ENCODE data around the gene RSPH9.
A peak's percentile ranks its signal among the peaks of the same experiment; 100 is the strongest.
"Not testable (repeated sequence)": the region's sequence is repeated elsewhere in the genome, so short reads cannot be mapped to it uniquely, and the experiment has no call there.

The RSPH9 gene

GRCh38 chr6:43629104-43629504, 15.7 kb upstream of the RSPH9 start, which contains the start of gene GTPBP2:
Gene GTPBP2 (minus strand): TSS chr6:43629264. CDS start chr6:43629162, 102 bp downstream.
- DNase-seq (ENCODE audit: low spot score), result peak; percentile 95

GRCh38 chr6:43629505-43630300, 15.1 kb upstream of the RSPH9 start:
- peak; percentile 92 for DNase-seq (ENCODE audit: low spot score)

GRCh38 chr6:43630980-43631619, 13.7 kb upstream of the RSPH9 start:
- no peak for DNase-seq (ENCODE audit: low spot score)

- DNase-seq (ENCODE audit: low spot score), result not testable (repeated sequence)
These were observed 11.8 kb upstream of the RSPH9 start for GRCh38 chr6:43633002-43633401.

- no peak for DNase-seq (ENCODE audit: low spot score)
These were observed 10.0 kb upstream of the RSPH9 start for GRCh38 chr6:43634702-43635303.

- DNase-seq (ENCODE audit: low spot score), result peak; percentile 82
These were observed 9.2 kb upstream of the RSPH9 start, which contains the start of gene MAD2L1BP for GRCh38 chr6:43635387-43636307. Gene MAD2L1BP (plus strand): TSS chr6:43635840. CDS start chr6:43635876, 36 bp downstream.

GRCh38 chr6:43636308-43636659, 8.6 kb upstream of the RSPH9 start:
- no peak for DNase-seq (ENCODE audit: low spot score)

- DNase-seq (ENCODE audit: low spot score), result no peak
These were observed 4.6 kb upstream of the RSPH9 start for GRCh38 chr6:43639984-43640800.

GRCh38 chr6:43645613-43645964, 753 bp downstream of the RSPH9 start:
- DNase-seq (ENCODE audit: low spot score), result no peak

- no peak for DNase-seq (ENCODE audit: low spot score)
These were observed 2.8 kb downstream of the RSPH9 start for GRCh38 chr6:43647613-43648012.

GRCh38 chr6:43648248-43648647, 3.4 kb downstream of the RSPH9 start:
- no peak for DNase-seq (ENCODE audit: low spot score)

GRCh38 chr6:43652822-43653221, 8.0 kb downstream of the RSPH9 start:
- DNase-seq (ENCODE audit: low spot score), result not testable (repeated sequence)

- no peak for DNase-seq (ENCODE audit: low spot score)
These were observed 12.5 kb downstream of the RSPH9 start for GRCh38 chr6:43657221-43657802.

GRCh38 chr6:43658161-43658560, 13.3 kb downstream of the RSPH9 start:
- no peak for DNase-seq (ENCODE audit: low spot score)

- not testable (repeated sequence) for DNase-seq (ENCODE audit: low spot score)
These were observed 18.1 kb downstream of the RSPH9 start for GRCh38 chr6:43662948-43663347.

- DNase-seq (ENCODE audit: low spot score), result no peak
These were observed 20.5 kb downstream of the RSPH9 start for GRCh38 chr6:43665376-43665775.

GRCh38 chr6:43666196-43666920, 21.5 kb downstream of the RSPH9 start:
- no peak for DNase-seq (ENCODE audit: low spot score)

- DNase-seq (ENCODE audit: low spot score), result peak; percentile 77
These were observed 22.7 kb downstream of the RSPH9 start for GRCh38 chr6:43667245-43668150.

Measured in CD4-positive, alpha-beta T cell treated with Interleukin-6 at 100 ng/mL for 8 hours (primary cell).